ENCODE measurements around the gene TBC1D10B.

Gene TBC1D10B

GRCh38 chr16:30359871-30360170 lies 10.5 kb downstream of the TBC1D10B start:
- peak overlapping the region; percentile 22; the same call in 1 of the 2 replicates for H3K27ac ChIP-seq
- TF ChIP-seq ZFX (IDR thresholded peaks at IDR 0.05) = no peak
- TF ChIP-seq, protein P1, sequence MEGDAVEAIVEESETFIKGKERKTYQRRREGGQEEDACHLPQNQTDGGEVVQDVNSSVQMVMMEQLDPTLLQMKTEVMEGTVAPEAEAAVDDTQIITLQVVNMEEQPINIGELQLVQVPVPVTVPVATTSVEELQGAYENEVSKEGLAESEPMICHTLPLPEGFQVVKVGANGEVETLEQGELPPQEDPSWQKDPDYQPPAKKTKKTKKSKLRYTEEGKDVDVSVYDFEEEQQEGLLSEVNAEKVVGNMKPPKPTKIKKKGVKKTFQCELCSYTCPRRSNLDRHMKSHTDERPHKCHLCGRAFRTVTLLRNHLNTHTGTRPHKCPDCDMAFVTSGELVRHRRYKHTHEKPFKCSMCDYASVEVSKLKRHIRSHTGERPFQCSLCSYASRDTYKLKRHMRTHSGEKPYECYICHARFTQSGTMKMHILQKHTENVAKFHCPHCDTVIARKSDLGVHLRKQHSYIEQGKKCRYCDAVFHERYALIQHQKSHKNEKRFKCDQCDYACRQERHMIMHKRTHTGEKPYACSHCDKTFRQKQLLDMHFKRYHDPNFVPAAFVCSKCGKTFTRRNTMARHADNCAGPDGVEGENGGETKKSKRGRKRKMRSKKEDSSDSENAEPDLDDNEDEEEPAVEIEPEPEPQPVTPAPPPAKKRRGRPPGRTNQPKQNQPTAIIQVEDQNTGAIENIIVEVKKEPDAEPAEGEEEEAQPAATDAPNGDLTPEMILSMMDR (conservative IDR thresholded peaks at IDR 0.05) = no peak

GRCh38 chr16:30358990-30359870 lies 11.1 kb downstream of the TBC1D10B start:
- H3K27ac ChIP-seq = peak overlapping the region; percentile 22; the same call in 1 of the 2 replicates

GRCh38 chr16:30358577-30358936 lies 11.7 kb downstream of the TBC1D10B start:
- H3K27ac ChIP-seq = no peak overlapping the region
- TF ChIP-seq, protein P1 (conservative IDR thresholded peaks at IDR 0.05) = no peak

More at GRCh38 chr16:30358990-30359870, 11.1 kb downstream of the TBC1D10B start:
- no peak for TF ChIP-seq ZFX (IDR thresholded peaks at IDR 0.05)
- TF ChIP-seq, protein P1 (conservative IDR thresholded peaks at IDR 0.05) = no peak

DNA sequence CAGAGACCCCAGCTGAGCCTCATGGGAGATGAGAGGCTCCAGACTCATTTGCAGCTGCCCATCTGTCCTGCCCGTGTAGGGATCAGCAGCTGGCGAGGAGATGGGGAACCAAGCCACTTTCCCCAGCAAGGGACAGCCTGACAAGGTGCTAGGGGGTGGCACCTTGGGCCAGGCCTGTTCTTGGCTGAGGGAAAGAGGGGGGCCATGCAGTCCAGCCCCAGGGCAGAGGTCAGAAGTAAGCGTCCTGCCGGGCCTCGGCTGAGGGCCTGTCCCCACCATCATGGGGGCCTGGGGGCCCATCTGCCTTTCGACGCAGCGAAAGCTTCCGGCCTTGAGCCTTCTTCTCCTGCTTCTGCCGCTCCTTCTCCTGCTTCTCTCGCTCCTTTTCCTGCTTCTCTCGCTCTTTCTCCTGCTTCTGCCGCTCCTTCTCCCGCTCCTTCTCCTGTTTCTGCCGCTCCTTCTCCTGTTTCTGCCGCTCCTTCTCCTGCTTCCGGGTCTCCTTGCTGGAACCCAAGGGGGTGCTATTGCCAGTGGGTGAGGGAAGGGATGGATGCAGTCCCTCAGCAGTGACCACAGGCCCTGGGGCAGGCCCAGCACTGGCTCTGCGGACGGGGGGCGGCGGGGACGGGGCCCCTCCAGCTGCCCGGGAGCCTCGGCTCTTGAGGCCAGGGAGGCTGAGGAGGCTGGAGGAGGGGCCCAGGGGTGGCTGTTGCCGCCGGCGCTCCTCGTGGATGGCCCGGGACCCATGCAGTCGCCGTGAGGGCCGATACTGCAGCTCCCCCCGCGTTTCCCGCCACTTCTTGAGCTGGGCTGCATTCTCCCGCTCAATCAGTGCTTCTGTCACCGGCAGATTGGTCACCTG lies 12.3 kb downstream of the TBC1D10B start:
- TF ChIP-seq ZFX (IDR thresholded peaks at IDR 0.05) = no peak
- TF ChIP-seq, protein P1 (conservative IDR thresholded peaks at IDR 0.05) = no peak
- H3K27ac ChIP-seq = no peak overlapping the region; the same call in 1 of the 2 replicates

GRCh38 chr16:30357085-30357714 lies 13.1 kb downstream of the TBC1D10B start:
- H3K27ac ChIP-seq = peak overlapping the region; percentile 95
- TF ChIP-seq ZFX (IDR thresholded peaks at IDR 0.05) = no peak
- TF ChIP-seq, protein P1 (conservative IDR thresholded peaks at IDR 0.05) = no peak

DNA sequence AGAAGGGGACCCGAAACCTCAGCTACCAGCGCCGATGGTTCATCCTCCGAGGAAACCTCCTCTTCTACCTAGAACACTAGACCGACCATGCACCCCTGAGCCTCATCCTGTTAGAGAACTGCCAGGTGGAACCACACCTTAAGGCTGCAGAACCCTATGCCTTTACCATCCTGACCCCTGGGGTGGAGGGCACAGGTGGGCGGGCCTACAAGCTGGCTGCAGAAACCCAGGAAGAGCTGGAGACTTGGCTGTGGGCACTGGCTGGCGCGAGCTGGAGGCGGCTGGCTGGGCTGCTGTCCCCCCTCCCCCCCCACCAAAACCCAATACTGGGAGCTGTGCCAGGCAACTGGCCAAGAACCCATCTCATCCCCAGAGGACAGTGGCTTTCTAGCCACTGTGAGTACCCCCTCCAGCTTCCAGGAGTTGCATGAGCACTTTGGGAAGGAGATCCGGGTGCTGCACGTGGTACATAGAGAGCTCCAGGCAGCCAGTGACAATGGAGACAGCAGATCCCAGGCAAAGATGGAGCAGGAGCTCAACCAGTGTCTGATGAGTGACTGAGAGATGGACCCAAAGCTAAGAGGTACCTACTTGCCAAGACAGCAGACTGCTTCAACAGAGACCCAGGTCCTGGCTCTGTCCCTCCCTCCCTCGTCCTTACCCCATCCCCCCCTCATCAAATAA lies 13.8 kb downstream of the TBC1D10B start:
- H3K27ac ChIP-seq = peak overlapping the region; percentile 95
- TF ChIP-seq, protein P1 (conservative IDR thresholded peaks at IDR 0.05) = no peak
- TF ChIP-seq ZFX (IDR thresholded peaks at IDR 0.05) = no peak

Measured in C4-2B (cell line).